Suprapubic skin (tissue), 3 donors: ENCODE results near the gene OMG.

ENCODE experiments used
- POLR2AphosphoS5 ChIP-seq, 3 donors: sonication (generic); formaldehyde crosslinking; IDR thresholded peaks; one replicate each; pipeline ENCODE4 v1.6.1; 2017; ENCODE audit warnings: antibody characterized with exemption in 3 of 3
- TF ChIP-seq, protein P1 (sequence below), 2 donors: fragments of 200-600 bp in 1 of 2; fragments of 450-650 bp in 1 of 2; sonication (generic) in 1 of 2; IDR thresholded peaks; one replicate each; pipeline ENCODE4 v1.5.1; 2016 to 2019; ENCODE audit warnings: antibody characterized with exemption in 2 of 2, mild to moderate bottlenecking in 1 of 2, moderate library complexity in 1 of 2

DNA sequence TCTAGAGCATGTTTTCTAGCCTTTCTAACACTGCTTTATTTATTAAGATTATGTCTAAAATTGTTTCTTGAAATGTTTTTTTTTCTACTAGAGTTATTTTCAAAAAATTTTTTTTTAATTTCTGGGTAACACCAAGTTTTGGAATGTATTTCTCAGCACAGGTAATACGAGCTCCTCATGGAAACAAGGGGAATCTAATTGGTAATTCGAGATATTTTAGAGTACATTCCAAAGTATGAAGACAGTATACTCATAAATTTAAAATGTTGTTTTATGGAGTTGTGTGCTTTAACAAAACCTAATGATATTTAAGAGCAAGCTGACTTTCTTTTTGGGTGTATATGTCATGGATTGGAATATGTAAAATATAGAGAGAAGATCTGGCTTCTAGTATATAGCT lies 42.4 kb downstream of the OMG start:
- no peak for TF ChIP-seq POLR2AphosphoS5 (IDR thresholded peaks at IDR 0.05)
- TF ChIP-seq, protein P1, sequence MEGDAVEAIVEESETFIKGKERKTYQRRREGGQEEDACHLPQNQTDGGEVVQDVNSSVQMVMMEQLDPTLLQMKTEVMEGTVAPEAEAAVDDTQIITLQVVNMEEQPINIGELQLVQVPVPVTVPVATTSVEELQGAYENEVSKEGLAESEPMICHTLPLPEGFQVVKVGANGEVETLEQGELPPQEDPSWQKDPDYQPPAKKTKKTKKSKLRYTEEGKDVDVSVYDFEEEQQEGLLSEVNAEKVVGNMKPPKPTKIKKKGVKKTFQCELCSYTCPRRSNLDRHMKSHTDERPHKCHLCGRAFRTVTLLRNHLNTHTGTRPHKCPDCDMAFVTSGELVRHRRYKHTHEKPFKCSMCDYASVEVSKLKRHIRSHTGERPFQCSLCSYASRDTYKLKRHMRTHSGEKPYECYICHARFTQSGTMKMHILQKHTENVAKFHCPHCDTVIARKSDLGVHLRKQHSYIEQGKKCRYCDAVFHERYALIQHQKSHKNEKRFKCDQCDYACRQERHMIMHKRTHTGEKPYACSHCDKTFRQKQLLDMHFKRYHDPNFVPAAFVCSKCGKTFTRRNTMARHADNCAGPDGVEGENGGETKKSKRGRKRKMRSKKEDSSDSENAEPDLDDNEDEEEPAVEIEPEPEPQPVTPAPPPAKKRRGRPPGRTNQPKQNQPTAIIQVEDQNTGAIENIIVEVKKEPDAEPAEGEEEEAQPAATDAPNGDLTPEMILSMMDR (IDR thresholded peaks at IDR 0.05): no peak
